ENCODE results near the gene SHPK.

The SHPK gene

DNA sequence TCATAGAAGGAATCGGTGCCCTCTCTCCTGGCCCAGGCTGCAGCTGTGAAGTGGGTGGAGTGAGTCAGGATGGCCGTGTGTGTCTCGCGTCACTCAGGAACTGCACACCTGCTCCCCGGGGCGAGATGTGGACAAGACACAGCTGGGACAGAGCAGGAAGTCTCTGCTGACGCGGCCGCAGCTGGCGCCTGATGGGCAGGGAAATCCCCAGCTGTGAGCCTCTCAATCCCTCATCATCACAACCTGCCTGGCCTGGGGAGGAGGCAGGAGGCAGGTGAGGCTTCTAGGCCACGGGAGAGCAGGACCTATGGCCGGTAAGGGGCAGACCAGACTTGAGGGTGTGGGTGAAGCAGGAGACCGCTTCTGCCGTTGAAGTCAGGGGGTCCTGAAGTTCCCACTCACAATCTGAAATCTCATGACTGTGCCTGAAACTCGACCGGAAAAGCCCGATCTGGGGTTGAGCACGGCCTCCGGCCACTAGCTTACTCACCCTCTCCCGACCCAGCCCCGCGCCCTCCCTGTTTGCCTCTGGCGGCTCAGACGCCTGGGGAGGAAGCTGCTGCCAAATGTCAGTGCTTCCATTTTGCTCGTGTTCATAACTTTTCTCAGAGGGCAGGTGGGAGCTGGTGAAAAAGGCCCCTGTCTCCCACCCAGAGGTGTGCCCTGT, 77.3 kb downstream of the SHPK start:
- no peak overlapping the region for H3K9ac ChIP-seq (ENCODE audit: low read length)
- no peaks in the 10 kb centered on the region for H3K36me3 ChIP-seq (ENCODE audit: low read length)
- H3K9me3 ChIP-seq (ENCODE audit: insufficient read depth, low read length), result no peaks in the 10 kb centered on the region
- H3K4me3 ChIP-seq (ENCODE audit: insufficient read depth, low read length, poor library complexity, severe bottlenecking), result no peak overlapping the region
- no peaks in the 10 kb centered on the region for H3K27me3 ChIP-seq (ENCODE audit: low read length)
- H2AFZ ChIP-seq (ENCODE audit: low read depth, low read length, severe bottlenecking), result no peak overlapping the region
- no peak overlapping the region for H3K27ac ChIP-seq (ENCODE audit: low read depth, low read length)
- TF ChIP-seq EZH2phosphoT487 (conservative IDR thresholded peaks at IDR 0.05; ENCODE audit: low read length), result no peak
- TF ChIP-seq, protein P1, sequence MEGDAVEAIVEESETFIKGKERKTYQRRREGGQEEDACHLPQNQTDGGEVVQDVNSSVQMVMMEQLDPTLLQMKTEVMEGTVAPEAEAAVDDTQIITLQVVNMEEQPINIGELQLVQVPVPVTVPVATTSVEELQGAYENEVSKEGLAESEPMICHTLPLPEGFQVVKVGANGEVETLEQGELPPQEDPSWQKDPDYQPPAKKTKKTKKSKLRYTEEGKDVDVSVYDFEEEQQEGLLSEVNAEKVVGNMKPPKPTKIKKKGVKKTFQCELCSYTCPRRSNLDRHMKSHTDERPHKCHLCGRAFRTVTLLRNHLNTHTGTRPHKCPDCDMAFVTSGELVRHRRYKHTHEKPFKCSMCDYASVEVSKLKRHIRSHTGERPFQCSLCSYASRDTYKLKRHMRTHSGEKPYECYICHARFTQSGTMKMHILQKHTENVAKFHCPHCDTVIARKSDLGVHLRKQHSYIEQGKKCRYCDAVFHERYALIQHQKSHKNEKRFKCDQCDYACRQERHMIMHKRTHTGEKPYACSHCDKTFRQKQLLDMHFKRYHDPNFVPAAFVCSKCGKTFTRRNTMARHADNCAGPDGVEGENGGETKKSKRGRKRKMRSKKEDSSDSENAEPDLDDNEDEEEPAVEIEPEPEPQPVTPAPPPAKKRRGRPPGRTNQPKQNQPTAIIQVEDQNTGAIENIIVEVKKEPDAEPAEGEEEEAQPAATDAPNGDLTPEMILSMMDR (IDR thresholded peaks at IDR 0.05; ENCODE audit: insufficient read depth, low read length, poor library complexity, severe bottlenecking), result no peak
- no peaks in the 10 kb centered on the region for H3K79me2 ChIP-seq (ENCODE audit: insufficient read depth, low read length)
- no peaks in the 10 kb centered on the region; the same call in 1 of the 2 replicates for H3F3A ChIP-seq (ENCODE audit: insufficient read depth)
- no peak overlapping the region for H3K4me2 ChIP-seq (ENCODE audit: low read depth, low read length, poor library complexity, severe bottlenecking)
- no peaks in the 10 kb centered on the region for H3K9me2 ChIP-seq (replicated peaks; ENCODE audit: insufficient read depth, low read length)
- H4K20me1 ChIP-seq (ENCODE audit: low read depth, low read length), result no peaks in the 10 kb centered on the region

Data from SU-DHL-6 (cell line).